Naive B cell (primary cell): Measurements from ENCODE around the gene RBL2. TPM values are rescaled to one million over a fixed set of nuclear protein-coding genes. Genes with fewer than 3 reads are reported as not detected.
"Not testable (repeated sequence)": the region's sequence is repeated elsewhere in the genome, so short reads cannot be mapped to it uniquely, and the experiment has no call there.

ENCODE experiments used
- ATAC-seq, 2 donors: fragments of 150-1000 bp; cut with Tn5 transposase; 2 replicates each; pipeline ENCODE4 v1.10.0; 2021; ENCODE audit warnings: low read depth in 2 of 2, mild to moderate bottlenecking in 2 of 2, moderate library complexity in 2 of 2
- DNase-seq: peaks from one replicate; pipeline ENCODE4 v3.0.0; 2022
- H3K27ac Mint-ChIP-seq, 6 donors: one replicate each; pipeline ENCODE4 v1.8.0; 2020 to 2022; ENCODE audit warnings: mild to moderate bottlenecking in 6 of 6, mixed read lengths in 6 of 6, moderate library complexity in 5 of 6, inconsistent platforms in 2 of 6
- H3K27me3 Mint-ChIP-seq, 3 donors: one replicate each; pipeline ENCODE4 v1.8.0; 2021 to 2022; ENCODE audit warnings: mixed read lengths in 3 of 3, mild to moderate bottlenecking in 1 of 3
- H3K36me3 Mint-ChIP-seq, 2 donors: one replicate each; pipeline ENCODE4 v1.8.0; 2020 to 2022; ENCODE audit warnings: mixed read lengths in 2 of 2, inconsistent platforms in 1 of 2, mild to moderate bottlenecking in 1 of 2
- H3K4me1 Mint-ChIP-seq, 3 donors: one replicate each; pipeline ENCODE4 v1.8.0; 2020 to 2022; ENCODE audit warnings: mixed read lengths in 3 of 3, inconsistent platforms in 1 of 3, mild to moderate bottlenecking in 1 of 3, moderate library complexity in 1 of 3
- H3K4me3 Mint-ChIP-seq, 8 donors: one replicate each; pipeline ENCODE4 v1.8.0; 2020 to 2022; ENCODE audit warnings: mild to moderate bottlenecking in 8 of 8, mixed read lengths in 8 of 8, moderate library complexity in 8 of 8, inconsistent platforms in 2 of 8
- H3K9me3 Mint-ChIP-seq, 7 donors: one replicate each; pipeline ENCODE4 v1.8.0; 2020 to 2022; ENCODE audit warnings: mixed read lengths in 7 of 7, mild to moderate bottlenecking in 5 of 7, inconsistent platforms in 2 of 7, moderate library complexity in 1 of 7
- polyA plus RNA-seq, 6 donors: library from polyadenylated mRNA; unstranded; fragments of 300-500 nt; fragmentation: Illumina TruSeq; gene quantifications; one replicate each; pipeline ENCODE4 v1.2.3, GENCODE V29; 2021; ENCODE audit warnings: low read depth in 6 of 6

RBL2 gene
- polyA plus RNA-seq, 6 donors from 2014 or later = 108 to 165 (median 121) TPM

DNA sequence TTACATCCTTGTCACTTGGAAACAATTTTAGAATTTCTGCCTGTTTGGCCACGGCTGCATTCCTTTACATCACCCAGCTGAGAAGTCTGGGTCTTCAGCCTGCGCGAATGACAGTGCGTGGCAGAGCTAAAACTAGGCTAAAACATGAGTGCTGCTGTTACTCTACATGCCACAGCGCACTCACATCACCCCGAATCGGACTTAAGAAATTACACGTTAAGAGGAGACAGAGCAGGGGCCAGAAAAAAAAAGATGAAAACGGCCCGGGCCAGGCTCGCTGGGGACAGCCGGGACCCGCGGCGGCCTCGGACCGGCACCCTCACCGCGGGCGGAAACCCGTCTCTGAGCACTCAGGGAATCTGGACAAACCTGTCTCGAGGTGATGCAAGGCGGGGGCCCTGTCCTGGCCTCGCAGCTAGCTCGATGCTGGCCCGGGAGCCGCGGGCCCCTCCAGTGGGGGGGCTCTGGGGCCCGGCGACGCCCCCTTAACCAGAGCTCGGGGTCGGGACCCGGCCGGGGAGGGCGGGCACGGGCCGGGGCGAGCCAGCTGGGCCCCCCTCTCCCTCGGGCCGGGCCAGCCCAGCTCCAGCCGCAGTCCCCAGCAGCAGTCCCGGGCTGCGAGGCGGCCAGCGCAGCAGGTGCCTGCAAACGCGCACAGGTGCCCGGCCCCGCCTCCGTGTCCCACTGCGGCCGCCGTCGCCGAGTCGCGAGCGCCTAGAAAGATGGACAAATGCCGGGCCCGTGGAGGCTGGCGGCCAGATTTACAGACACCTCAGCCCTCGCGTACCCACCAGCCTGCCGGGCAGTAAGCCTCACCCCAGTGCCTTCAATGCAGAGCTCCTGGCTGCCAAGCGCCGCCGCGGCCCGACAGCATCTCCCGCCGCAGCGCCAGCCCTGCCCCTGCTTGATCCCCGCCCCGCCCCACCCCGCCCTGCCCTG is 68.3 kb downstream of the RBL2 start, which contains the start of gene AKTIP:
Gene AKTIP (minus strand): TSS at position 879 of the 939 bp plus-strand sequence. CDS start 2,950 bp downstream, outside the sequence.
- Mint-ChIP-seq H3K36me3 (peaks cover 0 to 5% of the 10 kb centered on the region in 2 donors), H3K4me3 (peak within 1 kb of the TSS; percentile 86 to 98 (median 94)), H3K4me1 (peaks cover 23 to 34% (median 23%) of the 10 kb centered on the region in 3 donors), H3K27ac (peak within 1 kb of the TSS; percentile 90 to 99 (median 98)), H3K9me3 (no peaks in the 10 kb centered on the region), H3K27me3 (no peaks in the 10 kb centered on the region)
- DNase-seq (no peak), ATAC-seq (peak; percentile 20 to 24)

DNA sequence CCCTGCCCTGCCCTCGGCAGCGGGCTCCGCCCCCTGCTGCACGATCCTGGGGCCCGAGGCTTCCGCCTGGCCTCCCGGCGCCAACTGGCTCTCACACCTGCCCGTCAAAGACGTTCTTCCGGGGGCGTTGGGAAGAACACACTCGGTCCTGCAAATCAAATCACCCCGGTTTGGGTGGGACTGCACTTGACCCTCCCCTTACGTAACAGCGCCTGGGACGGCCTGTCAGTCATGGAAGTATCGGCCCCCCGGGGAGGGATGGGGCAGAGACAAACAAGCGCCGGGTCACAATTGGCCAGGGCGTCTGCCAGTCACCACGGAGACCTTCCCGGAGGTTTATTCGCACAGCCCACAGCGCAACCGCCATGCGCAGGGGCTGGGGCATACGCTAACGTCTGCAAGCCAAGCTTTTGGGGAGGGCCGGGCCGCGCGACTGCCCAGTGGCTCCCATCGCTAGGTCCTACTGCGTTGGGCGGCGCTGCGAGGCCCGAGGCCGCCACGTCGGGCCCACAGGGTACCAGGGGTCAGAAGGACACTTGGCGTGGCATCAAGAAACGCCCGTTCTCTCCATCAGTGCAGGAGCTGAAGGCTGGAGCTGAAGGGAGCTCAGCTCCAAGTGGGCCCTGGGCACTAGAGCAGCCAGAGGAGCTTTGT is 69.1 kb downstream of the RBL2 start:
- H3K4me1 Mint-ChIP-seq = peaks cover 23 to 34% (median 23%) of the 10 kb centered on the region in 3 donors
- no peaks in the 10 kb centered on the region for H3K9me3 Mint-ChIP-seq

DNA sequence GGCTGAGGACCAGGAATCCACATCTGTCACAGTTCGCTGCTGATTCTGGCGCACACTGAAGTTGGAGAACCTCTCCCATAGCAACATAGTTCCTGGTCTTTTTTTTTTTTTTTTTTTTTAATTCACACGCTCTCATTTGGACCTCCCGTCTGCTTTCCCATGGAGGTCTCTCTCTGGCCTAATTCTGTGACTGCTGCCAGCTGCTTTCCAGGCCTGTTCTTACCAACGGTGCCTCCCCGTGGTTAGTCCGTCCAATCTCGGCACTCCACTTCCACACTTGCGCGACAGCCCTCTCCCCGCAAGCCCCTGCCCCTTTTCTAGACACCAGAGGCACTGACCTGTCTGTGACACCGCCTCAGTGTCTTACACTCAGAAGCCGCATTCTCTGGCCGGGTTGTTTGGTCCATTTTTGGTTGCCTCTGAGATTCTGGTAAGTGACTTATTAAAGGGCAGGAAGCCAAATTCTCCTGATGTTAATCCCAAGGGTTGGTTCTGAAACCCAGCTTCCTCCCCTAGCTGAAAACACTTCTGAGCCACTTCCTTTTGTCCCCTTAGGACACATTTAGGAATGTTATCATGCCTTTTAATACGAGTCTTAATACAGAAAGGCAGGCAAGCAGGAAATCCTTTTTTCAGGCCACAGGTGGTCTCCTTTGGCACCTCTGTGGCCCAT is 69.9 kb downstream of the RBL2 start:
- H3K27ac Mint-ChIP-seq = peak overlapping the region; percentile 90 to 99 (median 98)
- no peak for ATAC-seq
- H3K9me3 Mint-ChIP-seq = no peaks in the 10 kb centered on the region
- H3K27me3 Mint-ChIP-seq = no peaks in the 10 kb centered on the region
- H3K4me3 Mint-ChIP-seq = peak overlapping the region; percentile 86 to 98 (median 94)
- peak; percentile 17 for DNase-seq
- no peaks in the 10 kb centered on the region for H3K36me3 Mint-ChIP-seq
- H3K4me1 Mint-ChIP-seq = peaks cover 23 to 39% (median 23%) of the 10 kb centered on the region in 3 donors

More for the DNA sequence above, 69.1 kb downstream of the RBL2 start:
- Mint-ChIP-seq H3K27ac (peak overlapping the region; percentile 83 to 98 (median 88)), H3K36me3 (peaks cover 0 to under 1% of the 10 kb centered on the region in 2 donors), H3K4me3 (peak overlapping the region; percentile 86 to 98 (median 94)), H3K27me3 (no peaks in the 10 kb centered on the region)
- DNase-seq (peak; percentile 100), ATAC-seq (peak; percentile 88 to 89)

DNA sequence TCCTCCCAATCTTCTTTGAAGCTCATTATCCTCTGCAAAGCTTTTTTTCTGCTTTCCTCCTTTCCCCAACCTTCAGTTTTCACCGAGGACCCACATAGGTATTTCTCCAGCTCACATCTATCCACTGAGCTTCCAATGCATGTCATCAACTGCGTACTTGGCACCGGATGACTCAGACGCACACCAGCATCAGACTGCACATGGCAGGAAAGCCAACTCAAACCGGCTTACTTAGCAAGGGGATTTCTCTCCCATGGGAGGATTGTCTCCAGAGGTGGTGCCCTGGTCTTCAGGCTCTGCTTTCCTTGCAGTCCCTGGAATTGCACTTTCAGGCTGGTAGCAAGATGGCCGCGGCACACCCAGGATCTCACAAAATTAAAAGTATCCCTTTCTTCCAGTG is 70.4 kb downstream of the RBL2 start:
- no peak for DNase-seq
- Mint-ChIP-seq H3K27ac (peak overlapping the region; percentile 90 to 99 (median 98)), H3K4me1 (peaks cover 23 to 42% (median 24%) of the 10 kb centered on the region in 3 donors)

DNA sequence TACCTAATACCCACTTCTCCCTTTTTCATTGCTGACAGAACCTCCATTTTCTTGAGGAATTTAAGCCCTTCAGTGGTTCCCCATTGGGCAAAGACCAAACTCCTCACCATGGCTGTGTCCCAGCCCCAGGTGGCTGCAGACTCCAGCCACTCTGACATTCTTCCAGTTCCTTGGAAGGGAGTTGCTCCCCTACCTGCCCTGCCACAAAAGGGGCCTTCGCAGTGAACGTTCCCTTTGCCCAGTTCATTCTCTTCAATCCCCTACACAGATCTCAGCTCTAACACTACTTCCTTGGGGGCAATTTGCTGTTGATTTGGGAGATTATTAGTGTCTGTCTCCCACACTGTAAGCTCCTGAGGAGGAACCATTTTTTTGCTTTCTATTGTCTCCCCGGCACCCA is 72.0 kb downstream of the RBL2 start:
- Mint-ChIP-seq H3K4me3 (peak overlapping the region in 2 of 8 donors; percentile 79 to 87), H3K27me3 (no peaks in the 10 kb centered on the region), H3K9me3 (no peaks in the 10 kb centered on the region), H3K27ac (peak overlapping the region in 1 of 6 donors; percentile 86), H3K4me1 (peaks cover 24 to 54% (median 37%) of the 10 kb centered on the region in 3 donors), H3K36me3 (no peaks in the 10 kb centered on the region)
- ATAC-seq = no peak
- no peak for DNase-seq

More for the DNA sequence above, 70.4 kb downstream of the RBL2 start:
- Mint-ChIP-seq H3K9me3 (no peaks in the 10 kb centered on the region), H3K4me3 (peak overlapping the region; percentile 86 to 98 (median 94)), H3K36me3 (no peaks in the 10 kb centered on the region), H3K27me3 (no peaks in the 10 kb centered on the region)
- ATAC-seq = no peak

DNA sequence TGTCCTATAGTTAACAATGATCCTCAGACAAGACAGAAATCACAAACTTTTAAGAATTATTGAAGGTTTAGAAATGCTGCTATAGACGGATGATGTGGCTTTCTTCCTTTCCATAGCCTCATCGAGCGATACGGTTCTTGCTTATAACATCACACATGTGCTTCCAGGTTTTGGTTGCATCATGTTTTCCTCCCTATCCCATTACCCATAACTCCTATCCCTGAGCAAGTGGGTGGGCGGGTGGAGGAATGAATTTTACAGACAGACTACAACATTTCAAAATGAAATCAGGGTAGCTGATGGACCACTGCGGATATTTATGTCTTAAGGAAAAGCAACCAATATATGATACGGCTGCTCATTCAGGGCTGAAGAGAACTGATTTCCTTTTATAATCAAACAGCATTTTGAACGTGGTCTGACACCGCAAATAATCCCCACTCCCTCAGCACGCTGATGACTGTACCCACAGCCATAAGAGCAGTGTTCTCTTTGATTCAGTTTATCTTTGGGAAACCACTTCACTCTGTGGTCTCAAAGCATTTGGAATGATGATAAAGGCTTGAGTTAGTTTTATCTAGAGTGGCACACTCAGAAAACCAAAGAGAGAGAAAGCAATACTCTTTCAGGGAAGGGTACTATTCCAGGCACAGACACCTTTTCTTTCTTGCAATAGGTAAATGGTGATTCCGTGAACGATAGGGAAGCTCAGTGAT is 73.4 kb downstream of the RBL2 start:
- no peaks in the 10 kb centered on the region for H3K9me3 Mint-ChIP-seq
- H3K36me3 Mint-ChIP-seq = no peaks in the 10 kb centered on the region
- peaks cover 19 to 48% (median 29%) of the 10 kb centered on the region in 3 donors for H3K4me1 Mint-ChIP-seq
- no peak for ATAC-seq
- no peak overlapping the region for H3K27ac Mint-ChIP-seq
- no peaks in the 10 kb centered on the region for H3K27me3 Mint-ChIP-seq
- peak overlapping the region in 1 of 8 donors; percentile 87 for H3K4me3 Mint-ChIP-seq
- no peak for DNase-seq

DNA sequence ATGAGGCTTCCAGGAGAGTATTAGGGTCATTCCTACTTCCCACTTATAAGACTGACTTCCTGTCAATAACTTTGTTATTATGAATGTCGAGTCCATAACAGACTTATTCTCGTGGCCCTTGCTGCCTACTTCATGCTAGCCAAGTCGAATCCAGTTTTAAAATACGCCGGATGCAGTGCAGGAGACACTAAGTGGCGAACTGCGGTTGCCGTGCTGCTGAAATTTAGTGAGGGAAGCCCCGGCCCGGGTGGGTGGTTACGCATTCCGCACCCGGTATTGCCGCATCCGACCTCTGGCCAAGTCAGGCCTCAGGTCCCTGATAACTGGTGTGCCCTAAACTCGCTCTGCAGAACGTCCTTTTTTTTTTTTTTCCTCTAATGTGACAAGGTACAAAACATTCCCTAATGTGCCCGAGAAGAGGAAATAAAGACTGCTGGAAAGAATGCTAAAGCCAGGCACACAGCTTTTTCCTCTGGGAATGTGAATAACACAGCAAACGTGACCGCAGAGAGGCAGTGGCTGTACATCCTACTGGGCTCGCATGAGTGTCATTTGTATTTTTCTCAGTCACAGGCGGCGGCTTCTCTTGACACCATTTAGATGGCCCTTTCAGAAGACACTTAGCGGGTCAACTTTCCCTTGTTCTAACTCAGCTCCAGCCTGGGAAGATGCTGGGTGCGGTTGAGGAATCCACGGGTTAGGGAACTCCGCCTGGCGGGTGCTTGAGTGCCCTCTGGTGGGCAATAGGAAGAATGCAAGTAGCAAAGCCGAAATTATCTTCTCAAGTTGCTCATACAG is 75.8 kb downstream of the RBL2 start:
- Mint-ChIP-seq H3K27ac (peak overlapping the region in 5 of 6 donors; percentile 78 to 92 (median 91)), H3K4me3 (peak overlapping the region in 7 of 8 donors; percentile 50 to 87 (median 76)), H3K9me3 (peaks cover 0 to 13% (median 5%) of the 10 kb centered on the region in 7 donors), H3K4me1 (peaks cover 5 to 34% (median 27%) of the 10 kb centered on the region in 3 donors), H3K27me3 (no peaks in the 10 kb centered on the region), H3K36me3 (peaks cover 0 to 5% of the 10 kb centered on the region in 2 donors)
- ATAC-seq (peak; percentile 64 to 79), DNase-seq (peak; percentile 51)

DNA sequence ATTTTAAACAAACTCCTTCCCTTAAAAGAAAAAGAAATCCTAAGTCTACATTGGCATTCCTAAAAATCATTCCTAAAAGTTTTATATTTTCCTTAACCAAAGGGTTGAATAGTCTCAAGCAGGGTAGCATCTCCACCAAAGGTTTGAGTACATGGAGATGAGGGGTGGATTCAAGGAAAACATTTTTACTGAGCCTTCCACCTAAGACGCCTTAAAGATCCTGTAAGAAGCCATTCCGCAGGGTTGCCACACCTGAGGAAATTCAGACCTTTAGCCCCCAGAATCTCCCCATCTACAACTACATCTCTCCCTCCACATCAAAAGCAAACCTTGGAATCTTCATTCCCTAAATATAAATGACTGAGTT is 76.4 kb downstream of the RBL2 start:
- Mint-ChIP-seq H3K9me3 (peaks cover 0 to 13% (median 5%) of the 10 kb centered on the region in 7 donors), H3K27ac (peak overlapping the region in 5 of 6 donors; percentile 78 to 92 (median 91)), H3K4me3 (peak overlapping the region in 3 of 8 donors; percentile 50 to 77 (median 72)), H3K4me1 (peaks cover 5 to 33% (median 25%) of the 10 kb centered on the region in 3 donors), H3K27me3 (no peaks in the 10 kb centered on the region), H3K36me3 (peaks cover 0 to 5% of the 10 kb centered on the region in 2 donors)
- DNase-seq (no peak), ATAC-seq (no peak)

DNA sequence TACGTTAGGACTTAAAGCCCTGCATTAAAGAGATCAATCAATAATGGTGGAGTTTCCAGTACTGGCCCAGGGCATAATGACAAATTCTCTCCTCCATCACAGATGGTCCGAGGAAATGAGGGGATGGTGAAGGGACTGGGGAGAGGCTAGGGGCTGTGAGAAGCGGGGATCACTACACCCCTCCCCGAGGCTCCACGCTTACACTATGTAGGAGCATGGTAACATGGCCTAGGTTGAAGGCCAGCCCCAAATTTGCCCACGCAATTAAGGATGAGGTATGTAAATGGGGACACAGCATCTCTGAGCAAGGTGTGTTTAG is 76.8 kb downstream of the RBL2 start:
- H3K4me1 Mint-ChIP-seq = peaks cover 9 to 37% (median 29%) of the 10 kb centered on the region in 3 donors
- H3K4me3 Mint-ChIP-seq = peak overlapping the region in 2 of 8 donors; percentile 12 to 33
- H3K36me3 Mint-ChIP-seq = peaks cover 0 to 5% of the 10 kb centered on the region in 2 donors
- H3K27me3 Mint-ChIP-seq = no peaks in the 10 kb centered on the region
- H3K9me3 Mint-ChIP-seq = peaks cover 0 to 13% (median 5%) of the 10 kb centered on the region in 7 donors
- DNase-seq = no peak
- ATAC-seq = no peak
- peak overlapping the region in 5 of 6 donors; percentile 54 to 92 (median 90) for H3K27ac Mint-ChIP-seq

DNA sequence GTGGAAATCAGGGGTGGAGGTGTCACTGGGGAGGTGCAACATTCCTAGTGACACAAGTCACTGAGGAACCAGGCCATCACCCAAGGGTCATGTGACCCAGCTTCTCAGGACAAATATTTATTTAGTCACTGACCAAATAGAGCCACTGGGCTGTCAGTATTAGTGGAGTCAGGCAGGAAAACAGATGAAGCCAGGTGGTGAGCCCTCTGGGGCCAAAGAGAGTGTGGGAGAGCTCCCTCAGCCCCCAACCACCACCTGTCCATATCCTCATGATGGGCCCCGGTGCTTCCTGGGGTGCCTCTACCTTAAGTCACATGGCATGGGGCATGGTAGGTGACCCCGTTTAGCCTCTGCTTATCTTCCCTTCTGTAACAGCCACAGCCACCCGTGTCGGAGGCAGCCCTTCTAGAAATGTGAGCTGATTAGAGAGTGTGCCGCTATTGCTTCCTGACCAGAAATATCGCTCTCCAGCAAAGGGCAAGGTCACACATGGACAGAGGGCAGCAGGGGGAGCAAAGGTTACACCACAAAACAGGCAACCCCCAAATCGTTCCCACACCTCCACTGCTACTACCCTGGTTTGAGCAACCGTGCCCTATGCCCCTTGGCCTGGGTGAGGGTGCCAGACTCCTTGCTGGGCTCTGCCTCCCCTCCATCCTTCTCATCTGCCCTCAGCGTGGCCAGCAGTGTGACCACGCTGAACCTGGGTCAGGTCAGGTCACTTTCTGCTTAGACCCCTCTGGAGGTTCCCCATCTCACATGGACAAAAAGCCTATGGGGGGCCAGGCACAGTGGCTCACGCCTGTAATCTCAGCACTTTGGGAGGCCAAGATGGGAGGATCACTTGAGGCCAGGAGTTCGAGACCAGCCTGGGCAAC is 77.4 kb downstream of the RBL2 start:
- Mint-ChIP-seq H3K4me3 (peak overlapping the region in 2 of 8 donors; percentile 29 to 33), H3K27me3 (no peaks in the 10 kb centered on the region), H3K36me3 (peaks cover 0 to 5% of the 10 kb centered on the region in 2 donors), H3K27ac (peak overlapping the region; percentile 11 to 92 (median 78)), H3K9me3 (peaks cover 0 to 13% (median 5%) of the 10 kb centered on the region in 7 donors), H3K4me1 (peaks cover 12 to 43% (median 33%) of the 10 kb centered on the region in 3 donors)
- DNase-seq (no peak), ATAC-seq (no peak)

DNA sequence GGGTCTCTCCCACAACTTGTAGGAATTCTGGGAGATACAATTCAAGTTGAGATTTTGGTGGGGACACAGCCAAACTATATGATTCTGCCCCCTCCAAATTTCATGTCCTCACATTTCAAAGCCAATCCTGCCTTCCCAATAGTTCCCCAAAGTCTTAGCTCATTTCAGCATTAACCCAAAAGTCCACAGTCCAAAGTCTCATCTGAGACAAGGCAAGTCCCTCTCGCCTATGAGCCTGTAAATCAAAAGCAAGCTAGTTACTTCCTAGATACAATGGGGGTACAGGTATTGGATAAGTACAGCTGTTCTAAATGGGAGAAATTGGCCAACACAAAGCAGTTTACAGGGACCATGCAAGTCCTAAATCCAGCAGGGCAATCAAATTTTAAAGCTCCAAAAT is 78.5 kb downstream of the RBL2 start:
- peaks cover 0 to 13% (median 5%) of the 10 kb centered on the region in 7 donors for H3K9me3 Mint-ChIP-seq
- not testable (repeated sequence) for H3K36me3 Mint-ChIP-seq, ATAC-seq, DNase-seq, H3K27me3 Mint-ChIP-seq, H3K4me3 Mint-ChIP-seq
- peak overlapping the region in 3 of 6 donors; percentile 17 to 92 (median 87) for H3K27ac Mint-ChIP-seq
- H3K4me1 Mint-ChIP-seq = peaks cover 19 to 54% (median 43%) of the 10 kb centered on the region in 3 donors
